ENCODE measurements around the gene SP140. TPM values are rescaled to one million over a fixed set of nuclear protein-coding genes. Genes with fewer than 3 reads are reported as not detected.

The SP140 gene
- total RNA-seq, 1 experiment from 2014 or later, result 2.6 TPM

- intact Hi-C loops (cut with micrococcal nuclease), result no loop called here
- Histone ChIP-seq H3K9ac (ENCODE audit: low read length) (no peak overlapping the region), H3K4me3 (replicated peaks in 1 of 2; ENCODE audit: low read depth in 1 of 2, low read length in 2 of 2) (no peak overlapping the region), H3K4me2 (ENCODE audit: low read length) (no peak overlapping the region), H3K27me3 (ENCODE audit: insufficient read depth, low read length) (no peaks in the 10 kb centered on the region), H3K4me1 (ENCODE audit: control insufficient read depth in 1 of 2, insufficient read depth in 2 of 2, low read length in 2 of 2) (no peaks in the 10 kb centered on the region), H3K36me3 (ENCODE audit: control insufficient read depth in 1 of 2, insufficient read depth in 2 of 2, low read length in 2 of 2) (no peaks in the 10 kb centered on the region), H2AFZ (ENCODE audit: low read depth, low read length, poor library complexity, severe bottlenecking) (no peak overlapping the region), H3K9me2 (ENCODE audit: insufficient read depth) (no peaks in the 10 kb centered on the region), H3K79me2 (ENCODE audit: insufficient read depth, low read length) (no peaks in the 10 kb centered on the region), H3K9me3 (ENCODE audit: control insufficient read depth in 1 of 2, insufficient read depth in 1 of 2, low read depth in 1 of 2, low read length in 2 of 2) (no peaks in the 10 kb centered on the region), H3K27ac (ENCODE audit: low read depth, low read length) (no peak overlapping the region), H4K20me1 (ENCODE audit: insufficient read depth) (no peaks in the 10 kb centered on the region)
- RAD21 ChIA-PET (ENCODE audit: low non-redundant PET in 1 of 2, low total read pairs in 2 of 2, uncharacterized antibody in 2 of 2, unreplicated experiment in 2 of 2), result no interaction called here
- CTCF ChIA-PET, result no interaction called here
- no peak for TF ChIP-seq FOSL1 (IDR thresholded peaks at IDR 0.05; ENCODE audit: low read depth)
- TF ChIP-seq REST (IDR thresholded peaks at IDR 0.05; ENCODE audit: low read depth), result no peak
- no peak for TF ChIP-seq EGR1 (IDR thresholded peaks at IDR 0.05; ENCODE audit: low read depth)
- TF ChIP-seq CTCF (IDR thresholded peaks at IDR 0.05 in 2 of 3, conservative IDR thresholded peaks at IDR 0.05 in 1 of 3; ENCODE audit: borderline replicate concordance in 1 of 3, insufficient read depth in 1 of 3, low read depth in 2 of 3, low read length in 2 of 3), result no peak
- no peak for TF ChIP-seq POLR2AphosphoS5 (IDR thresholded peaks at IDR 0.05; ENCODE audit: low read depth, low read length)
- TF ChIP-seq TCF7L2 (IDR thresholded peaks at IDR 0.05; ENCODE audit: borderline replicate concordance, extremely low read depth, insufficient read depth, insufficient read length), result no peak
- TF ChIP-seq POLR2A (IDR thresholded peaks at IDR 0.05; ENCODE audit: borderline replicate concordance, extremely low read depth, insufficient read depth, insufficient read length), result no peak
- TF ChIP-seq ELF1 (IDR thresholded peaks at IDR 0.05; ENCODE audit: borderline replicate concordance, low read depth), result no peak
- no peak for TF ChIP-seq ZBTB33 (IDR thresholded peaks at IDR 0.05; ENCODE audit: extremely low read depth, insufficient replicate concordance, low read length)
- no peak for TF ChIP-seq SP1 (IDR thresholded peaks at IDR 0.05; ENCODE audit: low read depth)
- no peak for TF ChIP-seq EZH2phosphoT487 (IDR thresholded peaks at IDR 0.05; ENCODE audit: borderline replicate concordance)
- POLR2A ChIA-PET, result no interaction called here
- no TSS peak for BruUV-seq (replicated peaks)
- DNase-seq (ENCODE audit: low read depth, low spot score) (no peak), ATAC-seq (no peak)
Measured at GRCh38 chr2:230208576-230208975, 17.0 kb upstream of the SP140 start.
